Superior temporal gyrus (tissue), 1 donor: ENCODE data around the gene OR5B17.
"Not testable (repeated sequence)": the region's sequence is repeated elsewhere in the genome, so short reads cannot be mapped to it uniquely, and the experiment has no call there.

Source experiments
- DNase-seq: peaks from one replicate; pipeline ENCODE4 v3.0.0-alpha.2; 2016; ENCODE audit errors: extremely low spot score

OR5B17 gene

DNA sequence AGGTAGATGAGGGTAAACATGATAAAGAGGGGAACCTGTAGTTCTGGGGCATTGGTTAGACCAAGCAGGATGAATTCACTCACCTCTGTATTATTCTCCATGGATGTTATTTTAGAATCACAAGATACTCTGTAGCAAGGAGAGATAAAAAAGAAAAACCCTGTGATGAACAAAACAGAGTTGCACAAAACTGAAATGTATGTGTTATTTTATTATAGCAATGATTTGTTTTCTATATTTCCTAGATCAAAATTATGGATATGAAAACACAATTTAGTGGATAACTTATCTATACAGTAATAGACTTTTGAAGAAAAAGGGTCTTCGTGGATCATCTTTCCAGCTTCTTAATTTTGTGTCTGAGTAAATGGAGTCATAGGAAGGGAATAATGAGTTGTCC lies at the start of gene OR5B17:
Gene OR5B17 (minus strand): TSS at position 101 of the 400 bp plus-strand sequence. CDS start 0 bp downstream, at position 101.
- DNase-seq: no peak

GRCh38 chr11:58406774-58407173 lies 47.9 kb upstream of the OR5B17 start, which contains the start of gene OR5B3:
OR5B3 (minus strand) TSS chr11:58406874; CDS start chr11:58403409, 3,465 bp downstream.
- no peak for DNase-seq

DNA sequence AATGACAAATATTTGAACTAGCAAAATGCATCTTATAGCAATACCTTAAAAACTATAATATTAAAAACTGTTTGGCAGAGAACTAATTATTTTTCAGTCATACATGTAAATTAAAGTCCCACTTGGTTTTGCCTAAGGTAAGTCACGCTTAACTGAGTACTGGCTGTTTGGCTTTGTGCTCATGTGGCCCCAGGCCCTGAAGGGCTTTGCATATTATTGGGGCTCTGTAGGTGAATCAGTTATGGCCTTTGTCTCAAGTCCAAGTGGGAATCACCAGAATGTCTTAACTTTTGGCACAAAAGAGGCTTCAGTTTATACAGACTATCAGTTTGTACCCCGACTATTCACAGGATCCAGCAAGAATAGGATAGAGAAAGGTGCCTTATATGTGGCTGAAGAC lies 40.8 kb upstream of the OR5B17 start:
- DNase-seq: not testable (repeated sequence)

GRCh38 chr11:58395581-58395980 lies 36.7 kb upstream of the OR5B17 start:
- DNase-seq: no peak

- no peak for DNase-seq
Observed at GRCh38 chr11:58394195-58394594, 35.3 kb upstream of the OR5B17 start.

DNA sequence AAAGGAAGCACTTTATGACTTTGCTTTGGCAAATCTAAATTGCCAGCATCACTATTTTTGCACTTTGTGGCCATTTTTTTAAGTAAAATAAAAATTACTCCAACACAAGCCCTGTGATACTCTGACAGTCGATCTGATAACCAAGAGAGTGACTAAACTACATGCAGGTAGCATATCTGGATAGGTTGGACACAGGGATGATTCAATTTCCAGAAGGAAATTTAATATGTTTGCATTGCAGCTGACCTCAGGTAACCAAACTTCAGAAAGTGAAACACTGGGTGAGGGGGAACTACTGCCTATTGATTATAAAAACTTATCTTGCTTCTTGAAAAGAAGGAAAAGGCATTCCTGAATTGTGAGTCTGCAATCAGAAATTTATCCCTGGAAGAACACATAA lies 33.9 kb upstream of the OR5B17 start:
- DNase-seq: no peak

DNA sequence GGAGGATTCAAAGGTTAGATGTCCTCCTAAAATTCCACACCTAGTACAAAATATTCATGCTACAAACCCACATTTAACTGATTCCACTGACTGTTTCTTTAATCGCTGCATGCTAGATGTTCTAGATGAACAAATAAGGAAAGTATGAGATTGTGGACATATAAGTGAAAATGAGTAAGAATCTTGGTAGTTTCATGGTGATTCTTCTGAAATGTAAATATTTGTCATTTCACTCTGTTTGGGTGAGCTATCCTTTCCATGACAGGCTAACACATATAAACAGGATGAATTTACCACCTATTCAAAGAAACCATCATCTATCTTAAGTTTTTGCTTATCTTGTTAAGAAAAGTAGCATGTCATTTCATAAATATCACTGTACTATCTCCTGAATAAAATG lies 33.0 kb upstream of the OR5B17 start:
- DNase-seq: no peak

GRCh38 chr11:58390551-58391063 lies 31.7 kb upstream of the OR5B17 start:
- DNase-seq: no peak

GRCh38 chr11:58354727-58355126 lies 4.1 kb downstream of the OR5B17 start:
- no peak for DNase-seq

GRCh38 chr11:58345204-58345603 lies 13.7 kb downstream of the OR5B17 start:
- DNase-seq: no peak

DNA sequence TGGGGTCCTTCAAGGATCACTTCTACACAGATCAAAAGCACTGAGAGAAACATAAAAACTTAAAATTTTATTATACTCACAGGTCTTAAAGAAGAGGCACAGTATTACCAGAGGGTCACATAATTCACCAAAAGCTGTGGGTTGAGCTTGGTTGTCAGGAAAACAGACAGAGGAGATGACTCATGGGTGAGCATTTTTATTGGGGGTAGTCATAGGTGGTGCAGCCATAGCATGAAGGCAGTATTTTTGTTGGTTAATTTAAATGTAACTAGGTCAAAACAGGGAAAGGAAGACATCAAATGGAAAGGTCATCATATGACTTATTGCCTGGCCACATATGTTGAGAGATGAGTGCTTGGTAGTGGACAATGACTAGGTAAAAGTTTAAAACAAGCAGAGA lies 24.2 kb downstream of the OR5B17 start:
- no peak for DNase-seq

- DNase-seq: no peak
Observed at GRCh38 chr11:58330861-58331260, 28.0 kb downstream of the OR5B17 start.

DNA sequence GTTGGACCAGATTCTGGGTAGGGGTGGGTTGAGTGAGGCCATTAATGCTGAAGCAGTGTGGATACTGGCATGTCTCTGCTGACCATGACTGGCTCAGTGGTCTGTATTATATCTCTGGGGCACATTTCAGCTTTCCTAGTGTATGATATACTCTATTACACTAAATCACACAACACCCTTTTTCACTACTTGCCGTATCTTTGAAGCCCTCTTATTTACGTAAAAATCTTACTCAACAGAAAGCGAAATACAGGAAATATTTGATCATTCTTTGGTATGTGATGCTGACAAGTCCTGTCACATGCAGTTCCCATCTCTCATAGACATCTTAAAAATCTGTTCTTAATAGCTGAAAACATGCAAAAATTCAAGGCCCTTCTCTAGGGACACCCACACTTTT lies 40.3 kb downstream of the OR5B17 start:
- DNase-seq: no peak

DNA sequence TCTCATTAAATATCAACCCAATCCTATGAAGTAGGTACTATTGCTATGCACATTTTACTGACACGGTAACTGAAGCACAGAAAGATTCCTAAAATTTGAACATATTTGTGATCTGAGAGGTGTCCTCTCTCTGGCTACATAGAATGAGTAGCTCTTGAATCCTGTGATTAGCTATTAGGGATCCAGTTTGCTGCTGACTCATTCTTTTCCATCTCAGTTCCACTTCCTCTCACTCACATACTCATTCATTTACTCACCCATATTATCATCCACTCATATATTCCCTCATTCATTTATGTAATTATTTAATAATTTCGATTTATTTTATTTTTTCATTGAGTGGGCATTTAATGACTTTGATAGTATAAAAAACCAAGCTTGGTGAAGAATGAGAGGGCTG lies 42.7 kb downstream of the OR5B17 start:
- no peak for DNase-seq
